Karpas-422 (cell line): ENCODE measurements around the gene RAB11B. TPM values are rescaled to one million over a fixed set of nuclear protein-coding genes. Genes with fewer than 3 reads are reported as not detected.

Source experiments
- DNase-seq: peaks from one replicate; pipeline ENCODE4 v3.0.0-alpha.2; 2015
- H2AFZ ChIP-seq: fragments of 200-600 bp; sonication (generic); 2 replicates; pipeline ENCODE4 v1.6.1; 2014; ENCODE audit warnings: antibody characterized with exemption, low read length, mixed read lengths
- H3K27ac ChIP-seq: fragments of 200-600 bp; sonication (generic); 2 replicates; pipeline ENCODE4 v1.5.1; 2014; ENCODE audit warnings: mild to moderate bottlenecking, low read length, moderate library complexity
- H3K27me3 ChIP-seq: fragments of 200-600 bp; sonication (generic); 2 replicates; pipeline ENCODE4 v1.6.1; 2014; ENCODE audit warnings: low read length, mixed read lengths
- H3K36me3 ChIP-seq: fragments of 200-600 bp; sonication (generic); 2 replicates; pipeline ENCODE4 v1.6.1; 2014; ENCODE audit warnings: low read length, mixed read lengths; ENCODE audit not compliant: insufficient read depth
- H3K4me1 ChIP-seq: fragments of 200-600 bp; sonication (generic); 2 replicates; pipeline ENCODE4 v1.6.1; 2014; ENCODE audit warnings: mild to moderate bottlenecking, low read length, mixed read lengths
- H3K4me2 ChIP-seq: fragments of 200-600 bp; sonication (generic); 2 replicates; pipeline ENCODE4 v1.6.1; 2014; ENCODE audit warnings: low read length, low read depth, mild to moderate bottlenecking; ENCODE audit not compliant: poor library complexity, severe bottlenecking
- H3K4me3 ChIP-seq: fragments of 200-600 bp; sonication (generic); 2 replicates; pipeline ENCODE4 v1.5.1; 2014; ENCODE audit warnings: mild to moderate bottlenecking, antibody characterized with exemption, low read length, mixed read lengths
- H3K79me2 ChIP-seq: fragments of 200-600 bp; sonication (generic); 2 replicates; pipeline ENCODE4 v1.6.1; 2014; ENCODE audit warnings: mild to moderate bottlenecking, low read length, mixed read lengths
- H3K9ac ChIP-seq: fragments of 200-600 bp; sonication (generic); 2 replicates; pipeline ENCODE4 v1.6.0; 2014; ENCODE audit warnings: low read length
- H3K9me2 ChIP-seq: fragments of 200-600 bp; sonication (generic), shearing (Covaris generic); replicated peaks from 2 replicates; pipeline ENCODE4 v1.6.0; 2014; ENCODE audit warnings: mild to moderate bottlenecking, low read length, moderate library complexity; ENCODE audit not compliant: insufficient read depth
- H3K9me3 ChIP-seq: fragments of 300-700, 200-600 bp; sonication (generic); 2 replicates; pipeline ENCODE4 v1.6.1; 2014; ENCODE audit warnings: low read length, mixed read lengths
- H4K20me1 ChIP-seq: fragments of 200-600 bp; sonication (generic); 2 replicates; pipeline ENCODE4 v1.6.1; 2014; ENCODE audit warnings: mild to moderate bottlenecking, antibody characterized with exemption, low read length, low read depth; ENCODE audit not compliant: insufficient read depth
- total RNA-seq: library from RNA; depleted of rRNA; stranded (reverse); fragments of >200 nt; shearing (Covaris generic); gene quantifications from 2 replicates; pipeline ENCODE4 v1.2.3, GENCODE V29; 2014; ENCODE audit warnings: low replicate concordance

Gene RAB11B
- total RNA-seq, 1 experiment from 2014 or later = 23.7 TPM

GRCh38 chr19:8395621-8396082, 5.5 kb downstream of the RAB11B start:
- peaks cover 54% of the 10 kb centered on the region for H4K20me1 ChIP-seq
- H3K4me1 ChIP-seq = peaks cover 12% of the 10 kb centered on the region
- H3K27ac ChIP-seq = no peak overlapping the region
- no peaks in the 10 kb centered on the region for H3K27me3 ChIP-seq
- no peak overlapping the region for H3K4me3 ChIP-seq
- no peak overlapping the region for H2AFZ ChIP-seq
- peaks cover 75% of the 10 kb centered on the region for H3K79me2 ChIP-seq
- no peaks in the 10 kb centered on the region for H3K36me3 ChIP-seq
- no peak overlapping the region for H3K4me2 ChIP-seq
- H3K9ac ChIP-seq = no peak overlapping the region
- H3K9me3 ChIP-seq = no peaks in the 10 kb centered on the region
- peak; percentile 22 for DNase-seq
- no peaks in the 10 kb centered on the region for H3K9me2 ChIP-seq

GRCh38 chr19:8396185-8396562, 6.0 kb downstream of the RAB11B start:
- H3K9me3 ChIP-seq = no peaks in the 10 kb centered on the region
- H3K4me1 ChIP-seq = peaks cover 8% of the 10 kb centered on the region
- H3K36me3 ChIP-seq = no peaks in the 10 kb centered on the region
- no peak overlapping the region for H3K4me2 ChIP-seq
- no peak overlapping the region for H3K9ac ChIP-seq
- DNase-seq = no peak
- peaks cover 70% of the 10 kb centered on the region for H3K79me2 ChIP-seq
- peaks cover 50% of the 10 kb centered on the region for H4K20me1 ChIP-seq
- no peaks in the 10 kb centered on the region for H3K9me2 ChIP-seq
- no peak overlapping the region for H2AFZ ChIP-seq
- H3K27me3 ChIP-seq = no peaks in the 10 kb centered on the region
- no peak overlapping the region for H3K27ac ChIP-seq
- H3K4me3 ChIP-seq = no peak overlapping the region

GRCh38 chr19:8396563-8397203, 6.5 kb downstream of the RAB11B start:
- H3K79me2 ChIP-seq = peaks cover 65% of the 10 kb centered on the region

GRCh38 chr19:8397271-8397670, 7.1 kb downstream of the RAB11B start:
- Histone ChIP-seq H3K9me2 (no peaks in the 10 kb centered on the region), H3K79me2 (peaks cover 59% of the 10 kb centered on the region), H3K36me3 (no peaks in the 10 kb centered on the region), H3K4me1 (no peaks in the 10 kb centered on the region), H3K27me3 (no peaks in the 10 kb centered on the region), H4K20me1 (peaks cover 40% of the 10 kb centered on the region), H2AFZ (no peak overlapping the region), H3K27ac (no peak overlapping the region), H3K4me2 (no peak overlapping the region), H3K4me3 (no peak overlapping the region), H3K9me3 (no peaks in the 10 kb centered on the region), H3K9ac (no peak overlapping the region)
- no peak for DNase-seq

More at GRCh38 chr19:8396563-8397203, 6.5 kb downstream of the RAB11B start:
- Histone ChIP-seq H4K20me1 (peaks cover 45% of the 10 kb centered on the region), H2AFZ (no peak overlapping the region), H3K27ac (no peak overlapping the region), H3K4me3 (no peak overlapping the region), H3K9me2 (no peaks in the 10 kb centered on the region), H3K27me3 (no peaks in the 10 kb centered on the region), H3K9ac (no peak overlapping the region), H3K4me1 (peaks cover 3% of the 10 kb centered on the region; the same call in 1 of the 2 replicates), H3K9me3 (no peaks in the 10 kb centered on the region), H3K4me2 (no peak overlapping the region), H3K36me3 (no peaks in the 10 kb centered on the region)
- peak; percentile 83 for DNase-seq

GRCh38 chr19:8397746-8398310, 7.7 kb downstream of the RAB11B start:
- peaks cover 40% of the 10 kb centered on the region for H4K20me1 ChIP-seq

DNA sequence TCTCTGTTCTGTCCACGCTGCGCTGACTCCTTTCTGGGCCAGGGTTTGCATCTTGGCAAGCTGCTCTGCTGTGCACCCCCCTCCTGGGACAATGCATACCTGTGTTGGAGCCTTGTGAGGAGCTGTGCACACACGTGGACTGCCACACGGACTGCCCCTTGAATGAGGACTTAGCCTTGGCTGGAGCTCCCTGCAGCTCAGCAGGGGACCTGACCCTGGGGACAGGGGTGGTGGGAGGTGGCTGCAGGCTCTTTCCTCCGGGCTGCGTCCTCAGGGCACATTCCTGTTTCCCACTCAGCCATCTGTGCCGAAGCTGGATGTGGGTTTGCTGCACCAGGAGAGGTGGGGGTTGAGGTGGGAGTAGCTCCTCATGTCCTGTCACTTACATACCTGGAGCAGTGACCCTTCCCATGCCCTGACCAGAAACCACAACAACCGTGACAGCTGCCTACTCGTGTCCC, 8.2 kb downstream of the RAB11B start:
- Histone ChIP-seq H3K4me1 (no peaks in the 10 kb centered on the region), H3K4me2 (no peak overlapping the region), H2AFZ (no peak overlapping the region), H3K36me3 (no peaks in the 10 kb centered on the region), H3K9ac (no peak overlapping the region), H3K4me3 (no peak overlapping the region), H3K9me2 (no peaks in the 10 kb centered on the region), H3K9me3 (no peaks in the 10 kb centered on the region), H3K79me2 (peaks cover 50% of the 10 kb centered on the region), H3K27me3 (no peaks in the 10 kb centered on the region), H3K27ac (no peak overlapping the region), H4K20me1 (peaks cover 35% of the 10 kb centered on the region)
- no peak for DNase-seq

More at GRCh38 chr19:8397746-8398310, 7.7 kb downstream of the RAB11B start:
- Histone ChIP-seq H3K9ac (no peak overlapping the region), H3K27ac (no peak overlapping the region), H3K9me2 (no peaks in the 10 kb centered on the region), H3K4me1 (no peaks in the 10 kb centered on the region), H3K79me2 (peaks cover 55% of the 10 kb centered on the region), H3K27me3 (no peaks in the 10 kb centered on the region), H3K4me2 (no peak overlapping the region), H3K4me3 (no peak overlapping the region), H2AFZ (no peak overlapping the region), H3K36me3 (no peaks in the 10 kb centered on the region), H3K9me3 (no peaks in the 10 kb centered on the region)
- DNase-seq = no peak

- peaks cover 29% of the 10 kb centered on the region for H4K20me1 ChIP-seq
- no peak overlapping the region for H2AFZ ChIP-seq
- H3K36me3 ChIP-seq = no peaks in the 10 kb centered on the region
- H3K9me3 ChIP-seq = no peaks in the 10 kb centered on the region
- no peak for DNase-seq
- H3K9ac ChIP-seq = no peak overlapping the region
- no peaks in the 10 kb centered on the region for H3K27me3 ChIP-seq
- H3K4me3 ChIP-seq = no peak overlapping the region
- no peak overlapping the region for H3K4me2 ChIP-seq
- H3K9me2 ChIP-seq = no peaks in the 10 kb centered on the region
- H3K27ac ChIP-seq = no peak overlapping the region
- no peaks in the 10 kb centered on the region for H3K4me1 ChIP-seq
- peaks cover 36% of the 10 kb centered on the region for H3K79me2 ChIP-seq
These were observed 9.6 kb downstream of the RAB11B start for GRCh38 chr19:8399681-8400188.

DNA sequence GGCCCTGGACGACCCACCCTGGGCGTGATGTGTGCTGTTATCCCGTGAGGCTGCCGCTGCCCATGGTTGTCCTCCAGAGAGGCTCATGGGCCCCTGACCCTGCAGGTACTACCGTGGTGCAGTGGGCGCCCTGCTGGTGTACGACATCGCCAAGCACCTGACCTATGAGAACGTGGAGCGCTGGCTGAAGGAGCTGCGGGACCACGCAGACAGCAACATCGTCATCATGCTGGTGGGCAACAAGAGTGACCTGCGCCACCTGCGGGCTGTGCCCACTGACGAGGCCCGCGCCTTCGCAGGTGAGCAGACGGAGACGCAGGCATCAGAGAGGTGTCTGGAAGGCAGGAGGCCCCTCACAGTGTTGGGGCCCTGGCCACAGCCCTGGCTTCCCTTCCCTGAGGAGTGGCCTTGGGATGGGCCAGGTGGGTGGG, 11.8 kb downstream of the RAB11B start:
- no peaks in the 10 kb centered on the region for H3K27me3 ChIP-seq
- no peak overlapping the region for H3K4me3 ChIP-seq
- H3K36me3 ChIP-seq = no peaks in the 10 kb centered on the region
- peaks cover 12% of the 10 kb centered on the region for H4K20me1 ChIP-seq
- no peak overlapping the region for H2AFZ ChIP-seq
- H3K4me1 ChIP-seq = no peaks in the 10 kb centered on the region
- H3K27ac ChIP-seq = no peak overlapping the region
- no peaks in the 10 kb centered on the region for H3K9me3 ChIP-seq
- no peak overlapping the region for H3K4me2 ChIP-seq
- no peaks in the 10 kb centered on the region for H3K9me2 ChIP-seq
- no peak overlapping the region for H3K9ac ChIP-seq
- no peak for DNase-seq
- H3K79me2 ChIP-seq = peaks cover 16% of the 10 kb centered on the region
